Subcutaneous abdominal adipose tissue (tissue), 5 donors: Measurements from ENCODE around the gene TRABD.

ENCODE experiments used
- H3K27ac ChIP-seq: one replicate; pipeline ENCODE4 v1.7.0; 2013; ENCODE audit warnings: low read depth, mild to moderate bottlenecking, inconsistent platforms, low read length, moderate library complexity
- H3K27me3 ChIP-seq, 5 donors: one replicate each; pipeline ENCODE4 v1.7.0; 2013; ENCODE audit warnings: low read length in 5 of 5, inconsistent platforms in 1 of 5; ENCODE audit not compliant: control insufficient read depth in 5 of 5, insufficient read depth in 4 of 5
- H3K36me3 ChIP-seq, 5 donors: one replicate each; pipeline ENCODE4 v1.7.0; 2013; ENCODE audit warnings: low read length in 5 of 5; ENCODE audit not compliant: control insufficient read depth in 5 of 5, insufficient read depth in 5 of 5
- H3K4me1 ChIP-seq, 5 donors: one replicate each; pipeline ENCODE4 v1.7.0; 2013; ENCODE audit warnings: low read length in 5 of 5, mild to moderate bottlenecking in 3 of 5, moderate library complexity in 1 of 5; ENCODE audit not compliant: control insufficient read depth in 5 of 5, insufficient read depth in 5 of 5
- H3K4me3 ChIP-seq, 5 donors: one replicate each; pipeline ENCODE4 v1.7.0; 2013; ENCODE audit warnings: low read length in 5 of 5, low read depth in 1 of 5
- H3K9ac ChIP-seq, 5 donors: one replicate each; pipeline ENCODE4 v1.7.0; 2013; ENCODE audit warnings: low read length in 5 of 5, mild to moderate bottlenecking in 4 of 5, moderate library complexity in 3 of 5
- H3K9me3 ChIP-seq, 5 donors: one replicate each; pipeline ENCODE4 v1.7.0; 2013; ENCODE audit warnings: low read length in 5 of 5; ENCODE audit not compliant: control insufficient read depth in 5 of 5
- donor health status: healthy.
- donor health status: healthy.
- donor health status: healthy.
- donor health status: healthy.
- donor health status: healthy.

TRABD gene

GRCh38 chr22:50179937-50180726 is 5.6 kb upstream of the TRABD start:
- peaks cover 13 to 34% (median 29%) of the 10 kb centered on the region in 5 donors for H3K27me3 ChIP-seq

GRCh38 chr22:50180727-50181521 is 4.8 kb upstream of the TRABD start:
- H3K27me3 ChIP-seq: peaks cover 13 to 29% (median 29%) of the 10 kb centered on the region in 5 donors
- H3K36me3 ChIP-seq: no peaks in the 10 kb centered on the region
- no peak overlapping the region for H3K27ac ChIP-seq
- no peak overlapping the region for H3K4me3 ChIP-seq
- H3K4me1 ChIP-seq: peaks cover 0 to 20% (median 16%) of the 10 kb centered on the region in 5 donors
- H3K9me3 ChIP-seq: no peaks in the 10 kb centered on the region
- no peak overlapping the region for H3K9ac ChIP-seq

More at GRCh38 chr22:50179937-50180726, 5.6 kb upstream of the TRABD start:
- H3K9ac ChIP-seq: no peak overlapping the region
- H3K36me3 ChIP-seq: no peaks in the 10 kb centered on the region
- H3K4me3 ChIP-seq: no peak overlapping the region
- no peaks in the 10 kb centered on the region for H3K9me3 ChIP-seq
- peaks cover 0 to 16% (median 13%) of the 10 kb centered on the region in 5 donors for H3K4me1 ChIP-seq
- no peak overlapping the region for H3K27ac ChIP-seq

GRCh38 chr22:50182176-50183081 is 3.3 kb upstream of the TRABD start:
- H3K4me1 ChIP-seq: peaks cover 2 to 33% (median 28%) of the 10 kb centered on the region in 5 donors
- H3K9ac ChIP-seq: no peak overlapping the region

GRCh38 chr22:50183141-50183971 is 2.4 kb upstream of the TRABD start:
- H3K27me3 ChIP-seq: peaks cover 8 to 19% (median 16%) of the 10 kb centered on the region in 5 donors
- H3K9me3 ChIP-seq: no peaks in the 10 kb centered on the region
- peak overlapping the region in 1 of 5 donors; percentile 14 for H3K9ac ChIP-seq
- peaks cover 2 to 34% (median 29%) of the 10 kb centered on the region in 5 donors for H3K4me1 ChIP-seq
- H3K4me3 ChIP-seq: no peak overlapping the region
- H3K36me3 ChIP-seq: no peaks in the 10 kb centered on the region
- no peak overlapping the region for H3K27ac ChIP-seq

More at GRCh38 chr22:50182176-50183081, 3.3 kb upstream of the TRABD start:
- H3K27ac ChIP-seq: no peak overlapping the region
- no peaks in the 10 kb centered on the region for H3K9me3 ChIP-seq
- no peaks in the 10 kb centered on the region for H3K36me3 ChIP-seq
- H3K27me3 ChIP-seq: peaks cover 10 to 26% (median 20%) of the 10 kb centered on the region in 5 donors
- no peak overlapping the region for H3K4me3 ChIP-seq

GRCh38 chr22:50184004-50184901 is 1.5 kb upstream of the TRABD start:
- peaks cover 2 to 38% (median 33%) of the 10 kb centered on the region in 5 donors for H3K4me1 ChIP-seq
- no peak overlapping the region for H3K27ac ChIP-seq
- H3K9me3 ChIP-seq: no peaks in the 10 kb centered on the region
- peaks cover 0 to 5% (median 0%) of the 10 kb centered on the region in 5 donors for H3K36me3 ChIP-seq
- peaks cover 7 to 10% (median 8%) of the 10 kb centered on the region in 5 donors for H3K27me3 ChIP-seq
- peak overlapping the region in 2 of 5 donors; percentile 74 to 80 for H3K4me3 ChIP-seq
- peak overlapping the region in 2 of 5 donors; percentile 14 to 30 for H3K9ac ChIP-seq

- Histone ChIP-seq H3K4me3 (peak overlapping the region in 4 of 5 donors; percentile 64 to 80 (median 72)), H3K36me3 (peaks cover 0 to 5% (median 0%) of the 10 kb centered on the region in 5 donors), H3K9me3 (no peaks in the 10 kb centered on the region), H3K27ac (no peak overlapping the region), H3K9ac (peak overlapping the region in 4 of 5 donors; percentile 63 to 78 (median 68)), H3K4me1 (peaks cover 4 to 44% (median 40%) of the 10 kb centered on the region in 5 donors), H3K27me3 (peaks cover under 1 to 6% (median 4%) of the 10 kb centered on the region in 5 donors)
Observed at GRCh38 chr22:50184902-50185374, 775 bp upstream of the TRABD start.

- H3K36me3 ChIP-seq: peaks cover 0 to 5% (median 0%) of the 10 kb centered on the region in 5 donors
- H3K27ac ChIP-seq: no peak overlapping the region
- peaks cover 5 to 58% (median 53%) of the 10 kb centered on the region in 5 donors for H3K4me1 ChIP-seq
- H3K4me3 ChIP-seq: peak overlapping the region; percentile 54 to 67 (median 59)
- H3K27me3 ChIP-seq: no peaks in the 10 kb centered on the region
- no peaks in the 10 kb centered on the region for H3K9me3 ChIP-seq
- peak overlapping the region in 4 of 5 donors; percentile 51 to 79 (median 73) for H3K9ac ChIP-seq
Observed at GRCh38 chr22:50186181-50186714, 535 bp downstream of the TRABD start.
